HG03139 (cell line): ENCODE data around the gene PDE4B.

ENCODE experiments used
- ATAC-seq: cut with Tn5 transposase; IDR thresholded peaks from one replicate; pipeline ENCODE4 v1.9.1; 2021; ENCODE audit not compliant: unreplicated experiment

PDE4B gene

GRCh38 chr1:66251546-66251945, 458.9 kb downstream of the PDE4B start:
- no peak for ATAC-seq

- peak; percentile 72 for ATAC-seq
Observed at GRCh38 chr1:66253330-66253921, 460.7 kb downstream of the PDE4B start.

- no peak for ATAC-seq
Observed at GRCh38 chr1:66254785-66255184, 462.1 kb downstream of the PDE4B start.

- ATAC-seq = no peak
Observed at GRCh38 chr1:66256629-66257572, 464.2 kb downstream of the PDE4B start.

GRCh38 chr1:66258404-66259105, 465.9 kb downstream of the PDE4B start:
- peak; percentile 42 for ATAC-seq

GRCh38 chr1:66261364-66261763, 468.7 kb downstream of the PDE4B start:
- ATAC-seq = no peak

- no peak for ATAC-seq
Observed at GRCh38 chr1:66262208-66262963, 469.7 kb downstream of the PDE4B start.

- ATAC-seq = no peak
Observed at GRCh38 chr1:66265268-66265667, 472.6 kb downstream of the PDE4B start.

- ATAC-seq = no peak
Observed at GRCh38 chr1:66265796-66266195, 473.1 kb downstream of the PDE4B start.

GRCh38 chr1:66266350-66266749, 473.7 kb downstream of the PDE4B start:
- no peak for ATAC-seq

- ATAC-seq = no peak
Observed at GRCh38 chr1:66266756-66267155, 474.1 kb downstream of the PDE4B start.

- ATAC-seq = no peak
Observed at GRCh38 chr1:66267201-66267940, 474.7 kb downstream of the PDE4B start.

- no peak for ATAC-seq
Observed at GRCh38 chr1:66269222-66269621, 476.5 kb downstream of the PDE4B start.

GRCh38 chr1:66270119-66270812, 477.6 kb downstream of the PDE4B start:
- ATAC-seq = no peak

GRCh38 chr1:66271216-66271903, 478.7 kb downstream of the PDE4B start:
- ATAC-seq = no peak

- no peak for ATAC-seq
Observed at GRCh38 chr1:66271904-66272254, 479.2 kb downstream of the PDE4B start.

GRCh38 chr1:66273656-66274055, 481.0 kb downstream of the PDE4B start:
- ATAC-seq = no peak

- ATAC-seq = peak; percentile 34
Observed at GRCh38 chr1:66274634-66275033, 481.9 kb downstream of the PDE4B start.

- ATAC-seq = no peak
Observed at GRCh38 chr1:66275083-66275482, 482.4 kb downstream of the PDE4B start.
